HG03457 (cell line): ENCODE data around the gene RALGPS1.

ENCODE experiments used
- ATAC-seq: cut with Tn5 transposase; IDR thresholded peaks from one replicate; pipeline ENCODE4 v1.9.1; 2021; ENCODE audit warnings: moderate number of reproducible peaks; ENCODE audit not compliant: unreplicated experiment

The RALGPS1 gene

GRCh38 chr9:127241354-127241753 is 326.8 kb downstream of the RALGPS1 start:
- ATAC-seq, result no peak

- peak; percentile 99 for ATAC-seq
Measured at GRCh38 chr9:127244609-127245601, 330.3 kb downstream of the RALGPS1 start.

GRCh38 chr9:127245637-127246164 is 331.1 kb downstream of the RALGPS1 start:
- no peak for ATAC-seq

GRCh38 chr9:127248241-127248640 is 333.7 kb downstream of the RALGPS1 start:
- ATAC-seq, result no peak

GRCh38 chr9:127249877-127250276 is 335.3 kb downstream of the RALGPS1 start:
- no peak for ATAC-seq

- no peak for ATAC-seq
Measured at GRCh38 chr9:127250896-127251391, 336.4 kb downstream of the RALGPS1 start.

GRCh38 chr9:127252410-127253318 is 338.1 kb downstream of the RALGPS1 start:
- no peak for ATAC-seq

- ATAC-seq, result no peak
Measured at GRCh38 chr9:127253446-127253845, 338.9 kb downstream of the RALGPS1 start.

GRCh38 chr9:127255692-127256091 is 341.1 kb downstream of the RALGPS1 start:
- ATAC-seq, result no peak

GRCh38 chr9:127256324-127256723 is 341.7 kb downstream of the RALGPS1 start:
- no peak for ATAC-seq

- no peak for ATAC-seq
Measured at GRCh38 chr9:127258606-127259471, 344.3 kb downstream of the RALGPS1 start.

- no peak for ATAC-seq
Measured at GRCh38 chr9:127262602-127263001, 348.0 kb downstream of the RALGPS1 start.

- no peak for ATAC-seq
Measured at GRCh38 chr9:127263237-127263636, 348.7 kb downstream of the RALGPS1 start.

GRCh38 chr9:127263664-127264063 is 349.1 kb downstream of the RALGPS1 start:
- ATAC-seq, result no peak

GRCh38 chr9:127264462-127265219 is 350.1 kb downstream of the RALGPS1 start, which contains the start of gene GARNL3:
Gene GARNL3, plus strand, starts transcription at chr9:127264774. Its CDS starts 104 bp downstream, at chr9:127264878.
- no peak for ATAC-seq

GRCh38 chr9:127267793-127268525 is 353.4 kb downstream of the RALGPS1 start:
- ATAC-seq, result no peak

- no peak for ATAC-seq
Measured at GRCh38 chr9:127269449-127269848, 354.9 kb downstream of the RALGPS1 start.
